NCI-H128 (cell line): ENCODE data around the gene SMCO4.

Source experiments
- DNase-seq: peaks from one replicate; lab custom pipeline; 2025; ENCODE audit not compliant: unreplicated experiment; lab: John Stamatoyannopoulos, UW

Gene SMCO4

DNA sequence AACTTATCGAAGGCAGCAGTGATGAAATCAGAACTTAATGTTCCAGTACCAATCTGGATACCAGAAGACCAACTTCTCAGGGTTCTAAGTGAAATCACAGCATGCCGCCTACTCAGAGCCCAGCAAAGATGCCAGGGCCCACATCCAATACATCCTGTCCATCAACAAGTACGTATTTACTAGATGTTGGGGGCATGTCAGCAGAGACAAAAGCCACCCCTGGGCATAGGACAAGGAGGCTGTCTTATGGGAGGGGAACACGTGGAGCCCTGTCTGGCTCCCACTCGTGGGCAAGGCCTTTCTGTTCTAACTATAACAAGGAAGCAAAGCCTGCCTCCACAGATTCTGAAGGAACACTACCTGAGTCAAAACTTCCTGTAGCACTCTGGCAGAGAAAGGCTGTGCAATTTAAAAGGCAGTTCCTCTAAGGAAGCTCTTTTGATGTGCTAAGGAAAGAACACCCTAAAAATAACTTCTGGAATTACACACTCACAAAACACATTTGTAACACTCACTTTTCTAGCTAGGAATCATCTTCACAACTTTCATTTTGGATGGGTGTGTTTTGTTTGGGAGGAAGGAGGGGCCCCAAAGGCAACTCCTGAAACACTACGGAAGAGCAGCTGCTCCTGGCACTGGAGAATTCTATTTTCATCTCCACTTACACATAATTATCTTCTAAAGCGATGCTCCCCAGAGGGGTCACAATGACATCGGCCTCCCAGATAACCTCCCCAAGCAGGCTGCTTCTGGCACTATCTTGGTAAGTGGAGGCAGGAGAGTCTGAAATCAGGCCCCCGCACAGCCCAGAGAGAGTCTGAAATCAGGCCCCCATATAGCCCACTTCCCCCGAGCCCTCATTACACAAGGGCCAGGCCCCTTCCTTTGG is 14.2 kb downstream of the SMCO4 start:
- no peak for DNase-seq

DNA sequence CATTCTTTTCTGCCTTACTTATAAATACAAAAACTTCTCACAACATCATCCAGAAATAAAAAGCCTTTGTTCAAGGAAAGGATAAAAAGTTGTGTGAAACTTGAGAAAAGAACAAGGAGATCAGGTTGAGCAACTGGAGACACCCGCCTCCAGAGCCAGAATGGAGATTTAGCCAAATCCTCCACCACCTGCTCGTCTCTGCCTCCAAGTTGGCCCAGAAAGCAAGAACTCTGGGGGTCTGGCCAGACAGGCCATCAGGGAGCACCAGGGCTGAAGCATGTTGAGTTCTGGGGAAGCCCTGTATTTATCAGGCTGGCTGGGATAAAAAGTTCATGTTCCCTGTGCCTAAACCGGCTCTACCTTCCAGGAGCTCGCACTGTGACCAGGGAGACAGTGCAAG is 14.9 kb downstream of the SMCO4 start:
- DNase-seq = no peak

DNA sequence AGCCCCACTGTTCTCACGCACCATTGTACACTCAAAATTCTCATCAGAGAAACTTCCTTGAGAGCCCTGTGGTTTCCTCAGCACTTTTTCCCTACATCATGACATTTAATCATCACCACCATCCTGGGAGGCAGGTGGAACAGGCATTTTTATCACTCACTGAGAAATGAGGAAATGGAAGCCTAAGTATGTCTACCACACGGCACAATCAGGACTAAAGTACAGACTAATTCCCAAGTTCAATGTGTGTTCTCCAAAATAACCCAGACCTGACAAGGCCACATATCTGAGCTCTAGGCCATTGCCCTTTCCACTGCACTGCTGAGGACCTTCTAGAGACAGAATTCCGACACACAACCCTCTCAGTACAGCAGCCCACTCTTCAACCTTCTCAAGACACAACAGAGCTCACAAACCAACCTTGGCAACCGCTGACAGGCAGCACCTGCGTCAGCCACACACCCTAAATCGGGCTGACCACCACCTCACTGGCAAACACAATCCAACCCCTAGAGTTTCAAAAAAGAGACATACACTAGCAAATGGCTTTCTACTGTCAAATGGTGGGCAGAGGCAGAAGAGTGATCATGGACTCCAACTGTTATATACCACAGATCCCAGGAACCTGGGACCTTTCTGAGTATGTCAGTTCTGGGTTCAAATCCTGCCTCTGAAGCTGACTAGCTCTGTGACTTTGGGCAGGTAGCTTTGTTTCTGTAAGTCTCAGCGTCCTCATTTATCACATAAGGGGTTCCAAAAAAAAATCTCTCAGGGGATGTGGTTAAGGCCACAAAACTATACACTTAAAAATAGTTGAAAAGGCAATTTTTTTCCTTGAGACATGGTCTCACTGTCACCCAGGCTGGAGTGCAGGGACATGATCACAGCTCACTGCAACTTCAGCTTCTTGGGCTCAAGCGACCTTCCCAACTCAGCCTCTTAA is 16.3 kb downstream of the SMCO4 start:
- DNase-seq = no peak

DNA sequence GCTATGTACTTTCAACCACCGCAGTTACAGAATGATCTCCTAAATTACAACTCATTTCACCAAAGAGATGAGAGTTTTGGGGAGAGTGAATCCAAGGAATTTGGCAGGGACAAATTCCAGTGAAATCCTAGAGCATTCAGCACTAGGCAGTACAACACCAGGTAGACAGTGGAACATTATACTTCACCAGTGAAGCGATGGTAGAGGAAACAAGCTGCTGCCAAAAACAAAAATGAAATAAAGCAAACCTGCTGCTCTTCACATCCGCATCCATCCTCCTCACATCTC is 16.9 kb downstream of the SMCO4 start:
- DNase-seq = no peak

DNA sequence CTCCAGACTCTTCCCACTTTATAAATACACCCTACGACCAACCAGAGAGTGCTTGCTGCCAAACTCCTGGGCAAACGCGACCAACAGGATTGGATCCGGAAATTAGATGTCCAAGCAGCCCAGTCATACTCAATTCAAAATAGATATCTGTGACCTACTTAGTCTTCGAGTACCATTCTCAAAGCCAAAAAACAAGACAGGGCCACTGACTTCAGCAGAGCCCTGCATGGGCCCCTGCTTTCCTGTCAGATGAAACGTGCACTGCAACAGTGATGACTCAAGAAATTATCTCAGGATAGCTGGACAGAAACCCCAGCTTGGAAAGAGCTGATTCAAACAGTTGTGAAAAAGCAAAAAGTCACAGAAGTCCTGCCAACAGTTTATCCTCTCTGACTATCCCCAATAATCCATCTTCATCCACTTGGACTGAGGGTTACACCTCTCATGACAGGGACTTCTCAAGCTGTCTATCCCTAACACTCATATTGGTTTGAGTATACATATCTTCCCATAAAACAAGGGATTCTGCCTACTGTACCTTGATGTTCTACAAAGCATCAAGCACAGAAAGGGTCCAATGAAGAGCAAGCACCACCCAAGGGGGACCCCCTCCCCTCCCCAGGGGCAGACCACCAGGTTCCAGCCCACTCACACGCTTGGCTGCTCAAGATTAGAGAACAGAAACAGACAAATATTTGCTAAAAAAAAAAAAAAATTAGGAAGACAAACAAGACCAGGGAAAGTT is 17.4 kb downstream of the SMCO4 start:
- no peak for DNase-seq

DNA sequence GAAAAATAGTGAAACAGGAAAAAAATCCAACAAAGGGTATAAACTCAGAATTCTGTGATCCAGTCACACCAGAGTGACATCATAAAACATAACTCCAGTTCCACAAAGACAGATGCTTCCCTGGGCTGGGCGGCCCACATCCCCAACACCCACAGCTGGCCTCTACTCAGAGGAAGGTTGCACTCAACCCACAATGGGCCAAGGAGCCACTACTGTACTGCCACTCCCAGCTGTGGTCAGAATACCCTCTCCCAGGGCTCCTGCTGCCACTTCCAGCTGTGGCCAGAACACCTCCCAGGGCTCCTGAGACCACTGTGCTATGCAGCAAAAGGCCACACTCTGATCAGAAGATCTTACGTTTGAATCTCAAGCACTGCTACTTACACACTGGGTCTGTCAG is 18.3 kb downstream of the SMCO4 start:
- DNase-seq = no peak

DNA sequence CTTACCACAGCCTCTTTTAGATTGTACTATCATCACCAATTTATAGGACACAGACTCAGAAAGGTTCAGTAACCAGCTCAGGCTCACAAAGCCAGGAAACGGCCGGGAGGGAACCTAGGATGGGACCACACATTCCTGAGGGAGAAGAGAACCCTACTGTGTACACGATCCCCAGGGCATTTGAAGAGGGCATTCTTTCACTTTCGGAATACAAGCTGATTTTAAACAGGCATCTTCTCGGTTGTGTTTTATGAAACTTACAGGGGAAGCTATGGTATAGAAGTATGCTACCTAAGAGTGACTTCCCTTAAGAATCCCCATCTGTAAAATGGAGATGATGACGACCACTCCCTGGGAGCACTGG is 19.0 kb downstream of the SMCO4 start:
- DNase-seq = no peak

DNA sequence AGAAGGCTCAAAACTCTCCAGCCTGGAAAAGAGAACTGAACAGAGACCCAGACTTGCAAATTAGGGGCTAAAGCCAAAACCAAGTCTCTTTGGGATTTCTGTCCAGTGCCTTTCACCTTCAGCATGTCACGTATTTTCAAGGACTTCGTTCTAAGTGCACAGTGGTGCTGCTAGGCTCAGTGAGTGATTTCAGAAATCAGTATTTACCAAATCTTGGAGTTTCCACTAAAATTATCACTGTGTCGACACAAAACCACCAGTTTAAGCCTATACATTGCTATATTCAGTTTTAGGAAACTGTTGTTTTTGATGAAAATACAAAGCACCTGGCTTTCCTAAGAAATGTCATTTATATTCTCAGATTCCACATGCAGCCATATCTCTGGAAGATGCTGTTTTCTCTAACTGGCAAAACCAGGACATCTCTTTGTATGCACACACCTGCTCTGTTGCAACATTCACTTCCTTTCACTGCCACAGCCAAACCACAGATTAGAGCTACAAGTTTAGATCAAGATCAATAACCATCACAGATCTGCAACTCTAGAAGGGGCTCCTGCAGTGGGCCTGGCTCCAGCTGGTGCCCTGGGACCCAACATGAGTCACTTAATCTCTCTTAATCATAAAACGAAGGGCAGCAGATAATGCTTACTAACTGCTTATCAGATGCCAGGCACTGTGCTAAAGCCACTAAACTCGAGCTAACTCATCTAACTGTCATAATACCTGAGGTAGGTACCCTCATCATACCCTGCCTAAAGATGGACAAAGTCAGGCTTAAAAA is 22.3 kb downstream of the SMCO4 start:
- no peak for DNase-seq

DNA sequence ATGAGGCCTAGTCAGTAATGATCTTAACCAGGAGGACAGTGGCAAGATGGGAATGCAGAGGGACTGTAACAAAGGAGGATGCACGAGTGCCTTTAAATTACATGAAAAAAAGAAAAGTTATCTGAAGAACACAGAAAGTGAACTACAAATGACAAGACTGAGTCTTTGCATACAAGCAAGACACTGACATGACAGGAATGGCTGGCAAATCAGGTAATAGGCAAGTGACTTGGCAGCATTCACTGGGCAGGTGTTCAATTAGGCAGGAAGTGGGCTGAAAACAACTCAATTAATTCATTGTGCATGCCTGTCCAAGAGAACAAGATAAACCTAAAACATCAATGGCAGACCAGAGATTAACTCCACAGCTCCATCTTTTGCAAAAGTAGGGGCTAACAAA is 24.0 kb downstream of the SMCO4 start:
- no peak for DNase-seq

DNA sequence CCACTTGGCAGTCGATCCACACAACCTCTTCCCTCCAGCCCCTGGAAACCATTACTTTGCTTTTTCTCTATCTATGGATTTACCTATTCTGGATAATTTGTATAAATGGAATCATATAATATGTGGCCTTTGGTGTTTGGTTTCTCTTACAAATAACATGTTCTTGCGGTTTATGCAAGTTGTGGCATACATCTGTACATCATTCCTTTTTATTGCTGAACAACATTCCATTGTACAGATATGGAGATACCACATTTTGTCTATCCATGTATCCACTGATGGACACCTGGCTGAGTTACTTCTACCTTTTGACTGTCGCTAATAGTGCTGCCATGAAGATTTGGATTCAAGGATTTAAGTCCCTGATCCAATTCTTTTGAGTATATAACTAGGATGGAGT is 25.1 kb downstream of the SMCO4 start:
- no peak for DNase-seq

DNA sequence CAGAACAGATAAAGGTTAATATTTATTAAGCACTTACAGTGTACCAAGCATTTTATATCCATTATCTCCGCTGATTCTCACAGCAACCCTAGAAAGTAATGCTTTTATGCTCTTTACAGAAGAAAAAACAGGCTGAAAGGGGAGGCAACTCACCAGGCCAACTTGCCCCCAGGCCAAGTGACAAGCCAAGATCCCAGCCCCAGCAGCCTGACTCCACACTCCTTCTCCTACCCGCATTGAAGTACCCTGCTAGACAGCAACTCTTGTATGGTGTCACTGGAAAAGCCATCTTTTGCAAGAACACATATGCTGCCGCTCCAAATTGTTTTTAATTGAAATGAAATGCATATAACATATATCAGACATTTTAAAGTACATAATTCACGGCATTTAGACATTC is 25.6 kb downstream of the SMCO4 start:
- DNase-seq = no peak

DNA sequence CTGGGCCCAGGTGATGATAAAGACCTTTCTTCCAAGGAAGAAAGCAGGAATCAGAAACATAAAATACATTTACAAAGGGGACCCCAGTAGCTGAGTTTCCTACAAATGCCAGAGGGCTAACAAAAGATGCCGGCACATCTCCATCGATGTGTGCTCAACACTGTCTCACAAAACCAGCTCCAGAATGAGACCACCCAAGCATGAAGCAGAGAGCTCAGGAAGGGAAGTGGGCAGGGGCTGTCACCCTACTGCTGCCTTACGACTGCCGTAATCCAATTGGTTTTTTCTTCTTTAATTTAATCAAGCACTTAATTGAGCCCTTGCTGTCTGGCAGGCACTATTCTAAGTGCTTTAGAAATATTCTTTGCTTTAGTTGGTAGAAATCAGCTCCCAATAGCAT is 26.1 kb downstream of the SMCO4 start:
- no peak for DNase-seq

DNA sequence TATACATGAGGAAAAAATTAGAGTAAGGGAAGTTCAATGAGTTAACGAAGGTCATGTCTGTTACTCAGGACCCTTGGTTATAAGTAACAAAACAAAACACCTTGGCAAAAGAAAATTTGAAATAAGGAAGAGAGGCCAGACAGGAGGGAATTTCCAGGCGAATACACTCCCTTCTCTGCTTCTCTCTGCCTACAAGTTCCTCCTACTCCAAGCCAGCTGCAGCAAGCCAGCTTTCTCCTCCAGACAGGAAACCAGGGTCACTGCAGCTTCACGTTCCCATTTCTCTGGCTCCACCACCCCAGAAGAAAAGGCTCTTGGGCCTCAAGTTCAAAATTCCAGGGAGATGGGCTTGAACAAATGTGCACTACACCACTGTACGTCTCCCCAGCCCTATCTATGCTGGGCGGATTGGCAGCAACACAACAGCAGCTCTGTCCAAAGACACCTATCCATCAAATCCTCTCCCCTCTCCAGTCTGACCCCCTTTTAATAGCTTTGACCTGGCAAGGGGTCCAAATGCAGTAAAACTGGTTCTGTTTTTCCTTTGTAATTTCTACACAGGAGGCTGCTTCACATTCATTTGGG is 27.7 kb downstream of the SMCO4 start:
- DNase-seq = no peak

DNA sequence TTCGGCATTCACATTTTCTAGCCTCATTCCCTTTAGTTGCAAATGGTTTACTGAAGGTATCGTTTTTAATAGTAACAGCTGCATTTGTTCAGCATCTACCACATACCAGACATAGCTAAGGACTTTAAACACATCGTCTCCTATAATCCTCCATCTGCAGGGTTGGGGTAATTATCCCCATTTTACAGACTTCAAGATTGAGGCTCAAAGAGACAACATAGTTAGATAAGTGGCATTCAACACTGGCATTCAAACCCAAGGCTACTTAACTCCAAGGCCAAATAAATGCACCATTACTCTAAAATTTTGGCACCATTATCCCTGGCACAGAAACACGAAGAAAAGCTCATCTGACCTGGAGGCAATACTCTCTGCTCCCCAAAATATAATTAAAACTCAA is 28.5 kb downstream of the SMCO4 start:
- no peak for DNase-seq

DNA sequence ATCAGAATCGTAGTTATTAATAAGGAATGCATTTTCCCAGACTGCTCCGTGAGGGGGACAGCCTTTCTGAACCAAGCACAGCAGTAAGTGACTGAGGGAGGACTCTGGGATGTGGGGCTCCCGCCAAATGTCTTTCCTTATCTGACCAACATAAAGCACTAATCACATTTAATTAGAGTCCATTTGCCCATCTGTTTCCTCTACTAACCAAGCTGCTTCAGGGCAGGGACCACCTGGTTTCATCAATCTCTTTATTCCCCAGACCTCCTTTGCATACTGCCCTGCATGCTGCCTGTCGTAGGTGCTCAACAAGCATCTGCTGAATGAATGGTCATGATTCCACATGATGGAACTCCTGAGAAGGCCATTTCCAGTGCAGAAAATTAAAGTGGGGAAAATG is 29.4 kb downstream of the SMCO4 start:
- DNase-seq = no peak

DNA sequence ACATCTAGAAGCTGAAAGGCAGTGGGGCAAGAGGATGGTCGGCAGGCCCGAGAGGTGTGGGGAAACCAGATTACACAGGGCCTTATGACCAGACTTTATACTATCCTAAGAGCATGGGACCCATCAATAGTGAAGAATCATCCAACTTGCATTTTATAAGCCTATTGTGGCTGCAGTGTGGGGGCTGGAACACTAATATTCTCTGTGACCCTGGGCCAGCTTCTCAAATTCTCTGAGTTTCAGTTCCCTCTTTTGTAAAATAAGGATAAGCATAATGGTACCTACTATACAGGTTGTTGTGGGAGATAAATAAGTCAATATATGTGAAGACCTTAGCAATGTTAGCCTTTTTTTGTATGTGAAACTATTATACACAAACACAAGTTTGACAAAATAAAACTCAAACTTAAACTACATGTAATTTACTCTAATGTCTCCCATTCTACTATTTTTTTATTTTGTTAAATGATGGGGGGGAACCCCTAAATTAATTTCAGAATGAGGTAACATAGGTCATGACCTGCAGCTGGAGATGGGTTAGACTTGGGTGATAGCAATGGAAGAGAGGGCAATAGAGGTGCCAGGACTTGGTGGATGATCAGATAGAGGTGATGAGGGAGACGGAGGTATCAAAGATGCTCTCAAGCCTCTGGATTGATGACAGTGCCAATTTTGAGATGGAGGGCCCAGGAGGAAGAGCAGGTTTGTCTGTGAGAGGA is 30.1 kb downstream of the SMCO4 start:
- DNase-seq = no peak

DNA sequence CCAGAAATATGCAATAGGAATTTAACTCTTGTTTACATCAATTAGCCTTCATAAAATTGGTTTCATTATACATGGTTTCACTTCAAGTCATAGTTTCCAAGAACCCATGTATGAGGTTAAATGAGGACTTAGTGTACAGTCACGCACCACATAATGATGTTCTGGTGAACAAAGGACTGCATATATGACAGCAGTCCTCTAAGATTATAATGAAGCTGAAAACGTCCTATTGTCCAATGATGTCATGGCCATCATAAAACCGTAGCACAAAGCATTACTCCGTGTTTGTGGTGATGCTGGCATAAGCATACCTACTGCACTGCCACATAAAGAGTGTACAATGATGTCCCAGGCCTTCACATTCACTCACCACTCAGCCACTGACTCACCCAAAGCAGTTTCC is 31.1 kb downstream of the SMCO4 start:
- no peak for DNase-seq

DNA sequence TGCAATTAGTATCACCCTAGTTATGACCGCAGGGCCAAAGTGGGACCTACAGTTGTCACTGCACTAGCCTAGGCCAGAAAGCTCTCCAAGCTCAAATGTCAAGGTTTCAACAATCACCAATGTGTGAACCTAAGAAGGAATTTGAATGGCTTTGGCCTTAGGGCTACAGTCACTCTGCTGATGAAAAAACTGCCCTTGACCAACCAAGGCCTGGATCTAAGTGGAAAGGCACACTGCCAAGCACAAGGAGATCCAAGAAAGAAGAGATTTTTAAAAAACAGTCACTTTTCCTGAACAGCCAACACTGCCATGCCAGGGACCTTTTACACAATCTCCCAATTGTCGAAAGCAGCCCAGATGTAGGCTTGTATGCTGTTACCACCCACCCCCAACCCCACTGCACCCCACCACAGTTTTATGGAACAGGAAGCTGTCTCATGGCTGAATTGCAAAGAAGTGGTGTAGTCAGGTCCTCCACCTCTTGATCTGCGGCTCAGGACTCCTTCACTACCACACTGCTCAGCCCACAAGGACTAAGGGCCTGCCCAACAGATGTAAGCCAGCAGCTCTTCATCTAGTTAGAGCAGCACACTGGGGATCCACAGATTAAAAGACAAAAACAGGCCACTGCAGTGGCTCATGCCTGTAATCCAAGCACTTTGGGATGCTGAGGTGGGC is 32.9 kb downstream of the SMCO4 start:
- DNase-seq = no peak

DNA sequence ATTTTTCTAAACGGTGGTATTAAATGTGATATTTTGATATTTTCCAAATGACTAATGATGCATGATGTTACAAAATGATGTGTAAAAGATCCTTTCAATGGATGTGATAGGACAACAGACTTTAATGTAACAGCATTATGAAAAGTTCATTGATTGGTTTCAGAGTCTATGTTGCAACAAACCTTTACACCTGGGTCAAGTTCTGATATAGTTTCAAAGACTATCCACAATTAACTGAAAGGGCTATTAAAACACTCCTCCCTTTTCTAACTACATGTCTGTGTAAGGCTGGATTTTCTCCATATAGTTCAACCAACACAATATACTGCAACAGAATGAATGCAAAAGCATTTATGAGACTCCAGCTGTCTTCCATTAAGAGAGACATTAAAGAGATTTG is 35.7 kb downstream of the SMCO4 start:
- DNase-seq = no peak
